Stimulated activated CD4-positive, alpha-beta T cell treated with anti-CD3 and anti-CD28 coated beads, Interleukin-4, amount 100 ng/mL, for 48 hours (primary cell): ENCODE results near the gene VRK3.
"Not testable (repeated sequence)": the region's sequence is repeated elsewhere in the genome, so short reads cannot be mapped to it uniquely, and the experiment has no call there.

ENCODE experiments used
- DNase-seq, 2 donors: peaks; one replicate each; pipeline ENCODE4 v3.0.0-alpha.2; 2020; ENCODE audit warnings: low read depth in 2 of 2

Gene VRK3

DNA sequence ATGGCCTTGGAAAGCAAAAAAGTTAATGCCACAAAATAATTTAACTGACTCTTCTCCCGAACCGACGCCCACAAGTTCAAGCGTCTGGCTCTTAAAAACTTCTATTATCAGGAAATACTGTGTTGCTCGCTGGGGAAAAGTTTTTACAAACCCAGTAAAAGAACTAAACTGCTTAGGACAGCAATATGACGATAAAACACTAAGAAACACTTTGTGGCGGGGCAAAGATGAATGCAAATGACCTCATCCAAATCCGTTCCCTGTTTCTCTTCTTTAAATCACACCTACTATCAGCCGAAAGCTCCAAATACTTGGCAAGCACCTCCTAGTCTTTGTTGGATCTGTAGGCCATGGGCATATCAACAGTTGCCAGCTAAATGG is 69.1 kb downstream of the VRK3 start:
- no peak for DNase-seq

DNA sequence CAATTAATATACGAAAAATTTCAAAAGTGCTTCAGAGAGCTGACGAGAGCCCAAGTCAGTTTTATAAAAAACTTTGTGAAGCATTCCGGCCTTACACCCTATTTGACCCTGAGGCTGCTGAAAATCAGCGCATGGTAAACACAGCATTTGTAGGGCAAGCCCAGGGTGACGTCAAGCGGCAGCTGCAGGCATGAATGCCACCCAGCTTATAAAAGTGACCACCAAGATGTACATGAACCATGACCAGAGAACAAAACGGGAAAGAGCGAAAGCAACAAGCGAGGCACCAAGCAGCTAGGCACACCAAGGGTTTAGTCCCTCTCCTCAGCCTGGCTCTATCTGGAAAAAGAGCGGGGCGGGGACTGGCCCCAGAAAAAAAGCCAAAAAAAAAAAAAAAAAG is 70.2 kb downstream of the VRK3 start:
- no peak for DNase-seq

DNA sequence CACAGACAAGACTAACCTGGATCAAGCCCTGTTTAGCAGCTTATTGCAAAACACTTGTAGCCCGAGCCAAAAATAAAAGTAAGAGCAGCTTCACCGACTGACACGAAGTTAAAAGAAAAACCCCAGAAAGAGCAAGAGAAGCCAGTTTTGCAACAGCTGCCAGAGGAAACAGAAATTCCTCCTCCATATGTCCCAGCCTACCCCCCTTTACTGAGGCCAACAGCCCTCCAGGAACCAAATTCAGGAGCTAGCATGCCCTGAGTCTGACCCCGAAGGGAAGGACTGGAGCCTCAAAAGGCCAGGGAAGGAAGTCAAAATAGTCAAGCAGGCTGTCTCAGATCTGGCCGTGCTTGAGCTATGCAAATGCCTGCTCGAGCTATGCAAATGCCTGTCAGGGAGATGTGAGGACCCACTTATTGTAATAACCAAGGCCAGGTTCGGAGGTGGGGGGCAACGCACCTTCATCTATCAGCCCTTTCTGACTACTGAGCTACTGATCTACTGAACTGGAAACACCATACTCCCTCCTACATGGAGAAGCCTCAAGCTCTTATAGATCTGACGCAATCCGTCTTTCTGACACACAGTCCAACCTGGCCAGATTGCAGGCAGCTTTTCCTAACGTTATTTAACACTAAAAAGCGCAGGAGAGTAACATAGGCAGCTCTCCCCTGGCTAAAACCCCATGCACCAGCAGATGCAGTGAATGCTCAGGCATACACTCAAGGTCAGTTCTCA is 70.9 kb downstream of the VRK3 start:
- DNase-seq: no peak

DNA sequence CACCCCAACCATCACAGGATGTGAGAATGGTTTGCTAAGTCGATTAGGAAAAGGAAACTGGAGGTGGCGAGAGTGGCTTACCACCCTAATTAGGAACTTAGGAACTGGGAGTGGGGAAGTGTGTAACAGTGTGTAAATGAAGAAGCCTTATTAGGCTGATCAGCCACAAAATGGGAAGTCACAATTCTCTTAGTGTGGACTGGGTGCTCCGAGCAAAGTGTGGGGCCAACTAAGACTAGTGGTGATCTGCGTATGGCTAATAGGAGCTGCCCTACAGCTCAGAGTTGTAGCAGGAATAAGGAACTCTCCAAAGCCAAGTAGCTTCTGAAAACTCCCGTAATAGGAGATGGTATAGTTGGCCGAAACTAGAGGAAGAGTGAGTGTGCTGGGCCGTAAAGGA is 71.8 kb downstream of the VRK3 start:
- DNase-seq: no peak

DNA sequence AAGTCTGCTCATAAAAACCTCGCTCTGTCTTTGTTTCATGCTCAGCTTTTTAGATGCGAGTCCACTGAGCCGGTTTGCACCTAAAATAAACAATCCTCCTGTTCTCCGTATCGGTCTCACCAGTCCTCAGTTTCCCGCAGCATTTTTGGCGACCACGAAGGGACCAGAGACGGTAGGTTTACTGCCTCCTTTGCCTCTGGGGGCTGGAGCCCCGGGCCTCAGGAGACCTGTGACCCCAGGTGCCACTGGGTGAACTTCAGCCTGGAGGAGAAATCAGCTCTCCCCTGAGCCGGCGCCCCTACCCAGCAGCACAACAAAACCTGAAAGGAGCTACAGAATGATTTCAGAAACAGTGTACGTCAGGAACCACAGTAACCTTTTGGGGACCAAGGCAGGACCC is 72.3 kb downstream of the VRK3 start:
- no peak for DNase-seq

DNA sequence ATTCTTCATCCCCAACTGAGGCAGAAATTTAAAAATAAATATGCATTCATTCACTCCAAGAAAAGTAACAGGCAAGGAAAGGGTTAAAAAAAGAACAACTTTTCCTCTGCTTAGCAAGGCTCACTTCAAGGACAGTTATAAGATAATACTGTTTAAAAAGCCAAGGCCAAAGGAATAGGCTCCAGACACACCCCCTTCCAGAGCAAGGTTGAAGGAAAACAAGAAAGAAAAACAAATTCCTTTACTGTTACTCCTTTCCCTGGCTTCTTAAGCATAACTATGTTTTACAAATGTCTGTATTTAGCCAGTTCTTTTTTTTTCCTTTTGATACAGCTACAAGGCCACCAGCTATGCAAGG is 72.7 kb downstream of the VRK3 start:
- no peak for DNase-seq

DNA sequence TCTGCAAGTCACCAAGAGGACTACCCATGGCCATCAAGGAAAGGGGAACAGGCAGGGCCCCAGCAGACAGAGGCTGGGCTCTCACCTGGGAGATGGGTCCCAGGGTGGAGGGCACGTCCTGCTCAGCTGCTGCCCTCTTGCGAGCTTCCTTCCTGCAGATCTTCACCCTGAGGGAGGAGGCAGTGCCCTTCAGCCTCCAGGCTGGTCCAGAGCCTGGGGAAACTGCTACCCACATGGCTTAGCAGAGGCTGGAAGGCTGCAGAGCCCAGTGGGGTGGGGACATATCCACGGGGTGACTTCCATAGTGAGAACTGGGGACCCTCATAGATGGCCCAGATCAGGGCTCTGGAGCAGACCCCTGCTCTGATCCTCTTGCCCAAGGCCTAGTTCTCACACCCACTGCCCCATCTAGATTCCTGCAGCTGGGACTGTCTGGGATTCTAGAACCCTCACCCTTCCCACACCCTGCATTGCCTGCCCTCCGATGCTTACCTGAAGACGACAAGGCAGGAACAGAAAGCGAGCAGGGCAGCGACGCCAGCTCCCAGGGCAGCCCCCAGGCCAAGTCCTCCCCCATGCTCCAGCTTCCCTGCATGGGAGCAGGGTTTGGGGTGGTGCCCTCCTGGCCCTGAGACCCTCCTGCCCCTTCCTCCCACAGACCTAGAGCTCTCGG is 73.2 kb downstream of the VRK3 start:
- no peak for DNase-seq

DNA sequence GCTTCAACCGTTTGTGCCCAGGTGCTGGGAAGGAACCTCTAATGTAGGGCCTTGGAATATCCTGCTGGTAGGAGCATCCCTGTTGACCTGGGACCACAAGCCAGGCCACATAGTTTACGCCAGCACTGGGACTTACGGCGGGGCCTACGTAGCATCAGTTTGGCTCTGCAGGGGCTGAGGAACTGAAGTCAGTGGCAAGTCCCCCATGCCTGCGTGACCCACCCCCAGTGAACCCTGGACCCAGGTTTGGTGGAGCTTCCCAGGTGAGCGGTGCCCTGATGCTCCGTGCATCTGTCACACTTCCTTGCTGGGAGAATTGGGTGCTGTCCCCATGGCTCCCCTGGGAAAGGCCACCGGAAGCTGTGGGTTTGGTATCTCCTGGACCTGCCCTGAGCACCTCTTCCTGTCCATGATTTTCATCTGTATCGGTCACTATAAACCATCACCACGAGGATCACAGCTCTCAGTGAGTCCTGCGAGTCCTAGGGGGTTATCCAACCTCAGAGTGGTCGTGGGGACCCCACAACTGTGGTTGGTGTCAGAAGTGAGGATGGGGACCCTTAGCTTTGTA is 74.1 kb downstream of the VRK3 start:
- no peak for DNase-seq

DNA sequence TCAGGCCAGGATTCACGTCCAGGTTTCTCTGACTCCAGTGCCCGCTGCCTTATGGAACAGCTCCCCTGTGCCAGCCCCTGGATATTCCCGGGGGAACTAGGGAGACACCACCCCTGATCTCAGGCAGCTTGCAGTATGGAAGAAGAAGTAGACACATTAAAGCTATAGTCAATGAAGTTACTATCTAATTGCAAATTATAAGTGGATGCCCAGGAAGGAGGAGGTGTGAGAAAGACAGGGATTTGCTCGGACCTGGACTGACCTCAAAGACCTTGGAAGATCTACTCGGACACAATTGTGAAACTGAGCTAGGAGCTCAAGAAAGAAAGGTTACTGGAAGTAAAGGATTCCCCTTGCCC is 74.6 kb downstream of the VRK3 start:
- DNase-seq: no peak

DNA sequence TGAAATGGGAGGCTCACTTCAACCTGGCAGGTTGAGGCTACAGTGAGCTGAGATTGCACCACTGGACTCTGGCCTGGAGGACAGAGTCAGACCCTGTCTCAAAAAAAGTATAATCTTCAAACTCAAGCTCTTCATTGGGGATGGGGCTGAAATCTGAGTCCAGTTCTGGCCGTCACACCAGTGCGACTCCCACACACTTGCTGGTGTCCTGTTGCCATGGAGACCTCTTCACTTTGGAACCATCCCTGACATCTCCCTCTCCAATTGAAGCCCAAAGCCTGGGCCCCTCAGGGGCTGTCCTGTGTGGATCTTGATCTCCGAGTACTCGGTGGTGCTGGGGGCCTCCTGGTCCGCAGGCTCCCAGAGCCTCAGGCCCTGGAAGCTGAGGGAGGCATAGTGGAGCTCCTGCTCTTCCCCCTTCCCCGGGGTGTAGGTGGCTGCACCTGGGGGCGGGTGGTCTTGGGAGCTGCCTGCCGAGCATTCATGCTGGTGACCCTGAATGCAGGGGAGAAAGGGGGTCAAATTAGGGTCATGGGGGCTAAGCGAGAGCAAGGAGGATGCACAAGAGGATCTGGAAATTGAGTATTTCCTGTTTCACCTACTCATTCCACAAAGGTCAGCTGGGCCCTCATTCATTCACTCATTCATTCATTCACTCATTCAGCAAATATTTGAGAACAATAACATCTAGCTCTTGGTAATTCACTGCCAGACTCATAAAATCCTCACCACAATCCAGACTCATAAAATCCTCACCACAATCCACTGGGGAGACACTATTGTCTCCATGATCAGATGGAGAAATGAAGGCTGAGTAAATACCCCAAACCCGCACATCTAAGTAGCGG is 75.2 kb downstream of the VRK3 start:
- no peak for DNase-seq

DNA sequence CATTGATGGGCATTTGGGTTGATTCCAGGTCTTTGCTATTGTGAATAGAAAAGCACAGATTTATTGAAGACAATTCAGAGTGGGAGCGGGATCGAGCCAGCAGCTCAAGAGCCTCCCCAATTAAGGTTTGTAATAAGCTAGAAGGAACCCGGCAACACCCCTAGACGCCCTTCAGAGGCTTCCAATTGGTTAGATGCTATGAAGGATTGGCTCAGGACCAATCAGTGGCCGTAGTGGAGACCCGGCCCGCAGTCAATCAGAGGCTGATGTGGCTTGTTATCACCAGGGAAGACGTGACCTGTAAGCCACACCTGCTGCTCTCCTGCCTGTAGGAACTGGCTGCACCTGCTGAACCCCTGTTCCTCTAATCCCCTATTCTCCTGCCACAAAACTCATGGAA is 78.8 kb downstream of the VRK3 start:
- no peak for DNase-seq

DNA sequence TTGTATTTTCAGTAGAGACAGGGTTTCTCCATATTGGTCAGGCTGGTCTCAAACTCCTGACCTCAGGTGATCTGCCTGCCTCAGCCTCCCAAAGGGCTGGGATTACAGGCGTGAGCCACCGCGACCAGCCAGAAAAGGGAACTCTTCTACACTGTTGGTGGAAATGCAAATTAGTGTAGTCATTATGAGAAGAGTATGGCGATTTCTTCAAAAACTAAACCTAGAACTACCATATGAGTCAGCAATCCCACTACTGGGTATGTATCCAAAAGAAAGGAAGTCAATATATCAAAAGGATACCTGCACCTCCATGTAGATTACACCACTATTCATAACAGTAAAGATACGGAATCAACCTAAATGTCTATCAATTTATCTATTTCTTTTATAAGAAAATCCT is 80.6 kb downstream of the VRK3 start:
- DNase-seq: not testable (repeated sequence)

DNA sequence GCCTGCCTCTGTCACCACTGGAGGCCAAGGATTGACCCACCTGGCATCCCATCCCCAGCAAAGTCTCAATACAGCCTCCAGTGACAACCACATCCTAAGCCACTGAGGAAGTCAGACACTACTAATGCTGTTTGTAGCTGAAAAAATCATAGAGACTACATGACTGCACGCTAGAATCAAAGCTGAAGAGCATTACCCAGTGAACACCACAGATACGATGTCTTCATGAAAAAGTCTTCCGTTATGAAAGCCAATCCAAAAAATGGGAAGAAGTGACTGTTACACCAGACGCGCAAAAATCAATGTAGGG is 84.7 kb downstream of the VRK3 start:
- no peak for DNase-seq

DNA sequence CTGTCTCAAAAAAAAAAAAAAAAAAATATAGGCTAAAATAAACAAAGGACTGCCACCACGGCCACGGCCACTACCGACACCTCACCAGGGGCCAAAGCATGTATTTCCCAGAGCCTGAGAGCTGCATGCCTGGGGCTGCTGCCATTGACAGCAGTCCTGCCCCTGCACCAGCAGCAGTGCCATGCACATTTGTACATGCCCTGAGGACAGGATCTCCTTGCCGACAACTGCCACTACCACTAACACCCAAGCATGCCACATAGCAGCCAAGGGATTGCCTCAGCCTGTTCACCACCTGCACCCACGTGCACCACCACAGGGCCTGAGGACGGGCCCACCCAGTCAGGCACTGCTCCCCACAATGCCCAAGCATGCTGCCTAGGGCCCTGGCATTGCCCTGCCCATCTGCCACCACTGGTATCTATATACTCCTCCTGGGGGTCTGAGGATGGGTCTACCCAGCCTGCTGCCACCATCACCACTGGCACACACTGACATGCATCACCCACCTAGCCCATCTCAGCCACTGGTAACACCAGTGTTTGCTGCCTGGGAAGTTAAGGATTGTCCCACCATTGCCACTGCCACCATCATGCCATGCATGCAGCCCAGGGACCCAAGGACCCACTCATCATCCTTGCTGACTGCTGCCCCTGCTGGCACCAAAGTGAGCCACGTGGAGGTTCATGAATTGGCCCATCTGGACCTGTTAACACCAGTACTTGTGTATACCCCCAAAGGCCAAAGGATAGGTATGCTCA is 85.3 kb downstream of the VRK3 start:
- DNase-seq: no peak

DNA sequence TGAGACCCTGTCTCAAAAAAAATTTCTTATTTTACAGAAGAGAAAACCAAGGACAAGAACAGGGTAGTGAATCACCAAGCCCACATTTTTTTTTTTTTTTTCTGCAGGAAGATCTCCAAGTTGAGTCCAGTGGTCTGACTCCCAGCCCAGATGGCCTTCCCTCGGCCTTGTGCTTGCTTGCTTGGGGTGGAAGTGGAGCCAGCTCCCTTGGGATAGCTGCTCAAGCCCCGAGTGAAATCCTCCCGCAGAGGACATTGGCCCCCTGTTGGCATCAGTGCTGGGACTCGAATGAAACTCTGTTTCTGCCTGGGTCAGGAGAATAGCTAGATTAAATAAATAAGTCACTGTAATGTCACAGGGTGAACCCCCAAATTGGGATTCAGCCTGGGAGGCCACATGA is 86.5 kb downstream of the VRK3 start:
- DNase-seq: no peak

DNA sequence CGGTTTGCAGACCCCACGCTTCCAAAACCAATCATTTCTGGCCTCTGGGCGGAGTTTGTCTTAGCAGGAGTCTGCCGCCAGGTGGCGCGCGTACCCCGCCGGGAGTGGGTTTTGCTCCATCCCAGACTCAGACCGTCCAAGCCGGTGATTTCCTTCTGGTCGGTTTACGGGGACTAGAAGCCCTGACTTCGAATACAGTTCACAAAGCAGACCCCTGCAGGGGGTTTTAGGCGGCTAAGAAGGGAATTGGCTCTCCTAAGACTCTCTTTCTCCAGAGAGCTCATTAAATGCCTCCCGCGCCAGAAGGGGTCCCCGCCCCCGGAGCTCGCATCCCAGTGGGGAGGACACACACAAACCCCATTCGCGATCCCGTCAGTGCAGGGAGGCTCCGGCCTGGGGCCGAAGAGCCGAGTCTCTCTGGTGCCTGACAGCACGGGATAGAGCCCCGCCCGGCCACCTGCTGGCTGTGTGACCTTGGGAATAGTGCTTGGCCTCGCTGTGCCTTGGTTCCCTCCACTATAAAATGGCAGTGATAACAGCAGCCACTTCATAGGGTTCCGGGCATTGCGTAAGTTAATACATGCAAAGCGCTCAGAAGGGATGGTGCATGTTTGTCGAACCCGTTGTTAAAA is 87.3 kb downstream of the VRK3 start:
- peak; percentile 72 to 84 for DNase-seq

DNA sequence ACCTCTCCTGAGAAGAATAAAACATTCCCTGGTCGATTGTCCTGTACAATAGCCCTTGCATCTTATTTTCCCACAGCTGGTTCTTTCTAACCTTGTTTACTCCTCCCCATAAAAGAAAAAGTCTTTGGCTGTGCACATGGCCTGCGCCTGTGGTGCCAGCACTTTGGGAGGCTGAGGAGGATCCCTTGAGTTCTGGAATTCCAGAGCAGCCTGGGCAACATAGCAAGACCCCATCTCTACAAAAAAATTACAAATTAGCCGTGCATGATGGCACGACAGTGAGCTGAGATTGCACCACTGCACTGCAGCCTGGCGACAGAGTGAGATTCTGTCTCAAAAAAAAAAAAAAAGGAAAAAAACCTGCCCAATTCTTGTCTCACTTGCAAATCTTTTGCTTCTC is 88.6 kb downstream of the VRK3 start:
- DNase-seq: no peak

DNA sequence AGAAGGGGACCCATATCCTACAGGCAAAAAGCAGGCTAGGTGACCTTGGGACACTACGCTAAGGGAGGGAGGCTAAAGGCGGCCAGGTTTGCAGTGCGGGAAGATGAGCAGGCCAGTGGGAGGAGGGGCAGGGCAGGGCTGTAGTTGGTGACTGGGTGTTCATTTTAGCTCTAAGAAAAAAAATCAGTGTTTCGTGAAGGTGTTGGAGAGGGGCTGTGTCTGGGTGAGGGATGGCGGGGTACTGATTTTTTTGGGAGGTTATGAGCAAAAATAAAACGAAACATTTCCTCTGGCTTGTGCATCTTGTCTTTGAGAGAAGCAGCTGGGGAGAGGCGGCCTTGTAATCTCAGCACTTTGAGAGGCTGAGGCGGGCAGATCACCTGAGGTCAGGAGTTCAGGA is 91.5 kb downstream of the VRK3 start:
- no peak for DNase-seq

DNA sequence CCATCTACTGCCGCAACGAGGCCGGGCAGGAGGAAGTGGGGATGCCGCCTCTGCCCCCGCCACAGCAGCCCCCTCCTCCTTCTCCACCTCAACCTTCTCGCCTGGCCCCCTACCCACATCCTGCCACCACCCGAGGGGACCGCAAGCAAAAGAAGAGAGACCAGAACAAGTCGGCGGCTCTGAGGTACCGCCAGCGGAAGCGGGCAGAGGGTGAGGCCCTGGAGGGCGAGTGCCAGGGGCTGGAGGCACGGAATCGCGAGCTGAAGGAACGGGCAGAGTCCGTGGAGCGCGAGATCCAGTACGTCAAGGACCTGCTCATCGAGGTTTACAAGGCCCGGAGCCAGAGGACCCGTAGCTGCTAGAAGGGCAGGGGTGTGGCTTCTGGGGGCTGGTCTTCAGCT is 92.4 kb downstream of the VRK3 start:
- DNase-seq: no peak

DNA sequence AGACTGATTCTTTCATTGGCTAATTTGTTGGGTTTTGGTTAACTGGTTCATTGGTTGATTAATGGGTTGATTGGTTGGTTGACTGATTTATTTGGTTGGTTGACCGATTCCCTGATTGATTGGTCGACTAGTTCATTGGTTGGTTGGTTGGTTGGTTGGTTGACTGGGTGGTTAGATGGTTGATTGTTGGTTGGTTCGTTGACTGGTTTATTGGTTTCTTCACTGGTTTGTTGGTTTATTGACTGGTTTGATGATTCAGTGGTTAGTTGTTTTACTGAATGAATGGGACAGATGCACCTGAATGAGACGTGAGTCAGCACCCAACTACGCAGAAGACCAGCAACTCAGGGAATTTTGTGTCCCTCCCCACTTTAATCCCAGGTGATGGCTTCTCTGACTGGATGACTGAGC is 93.1 kb downstream of the VRK3 start:
- no peak for DNase-seq

DNA sequence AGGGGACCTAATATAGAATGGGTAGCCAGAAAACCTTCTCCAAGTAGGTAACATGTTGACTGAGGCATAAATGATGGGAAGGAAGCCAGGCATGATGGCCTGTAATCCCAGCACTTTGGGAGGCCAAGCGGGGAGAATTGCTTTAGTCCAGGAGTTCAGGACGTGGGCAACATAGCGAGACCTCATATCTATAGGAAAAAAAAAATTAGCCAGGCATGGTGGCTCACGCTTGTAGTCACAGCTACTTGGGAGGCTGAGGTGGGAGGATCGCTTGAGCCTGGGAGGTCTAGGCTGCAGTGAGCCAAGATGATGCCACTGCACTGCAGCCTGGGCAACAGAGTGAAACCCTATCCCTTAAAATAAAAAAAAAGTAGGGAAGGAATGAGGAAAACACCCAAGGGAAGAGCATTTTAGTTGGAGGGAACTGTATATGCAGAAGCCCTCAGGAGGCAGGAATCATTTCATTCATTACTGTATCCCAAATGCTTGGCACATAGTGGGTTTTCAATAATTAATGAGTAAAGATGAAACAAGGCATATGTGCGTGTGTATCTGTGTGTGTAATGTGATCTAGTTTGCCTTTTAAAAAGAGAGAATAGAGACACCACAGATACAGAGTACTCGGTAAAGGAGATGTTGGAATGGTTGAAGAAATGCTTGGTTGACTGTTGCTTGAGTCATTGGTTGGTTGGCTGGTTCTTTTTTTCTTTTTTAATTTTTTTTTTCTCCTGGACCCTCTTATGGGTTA is 93.7 kb downstream of the VRK3 start:
- no peak for DNase-seq
